CD4-positive, alpha-beta T cell treated with Interleukin-4 for 1 hour (primary cell): Measurements from ENCODE around the gene GNMT.
"Not testable (repeated sequence)": the region's sequence is repeated elsewhere in the genome, so short reads cannot be mapped to it uniquely, and the experiment has no call there.

ENCODE experiments used
- DNase-seq, 2 donors: peaks; one replicate each; pipeline ENCODE4 v3.0.0-alpha.2; 2020 to 2022

Gene GNMT

DNA sequence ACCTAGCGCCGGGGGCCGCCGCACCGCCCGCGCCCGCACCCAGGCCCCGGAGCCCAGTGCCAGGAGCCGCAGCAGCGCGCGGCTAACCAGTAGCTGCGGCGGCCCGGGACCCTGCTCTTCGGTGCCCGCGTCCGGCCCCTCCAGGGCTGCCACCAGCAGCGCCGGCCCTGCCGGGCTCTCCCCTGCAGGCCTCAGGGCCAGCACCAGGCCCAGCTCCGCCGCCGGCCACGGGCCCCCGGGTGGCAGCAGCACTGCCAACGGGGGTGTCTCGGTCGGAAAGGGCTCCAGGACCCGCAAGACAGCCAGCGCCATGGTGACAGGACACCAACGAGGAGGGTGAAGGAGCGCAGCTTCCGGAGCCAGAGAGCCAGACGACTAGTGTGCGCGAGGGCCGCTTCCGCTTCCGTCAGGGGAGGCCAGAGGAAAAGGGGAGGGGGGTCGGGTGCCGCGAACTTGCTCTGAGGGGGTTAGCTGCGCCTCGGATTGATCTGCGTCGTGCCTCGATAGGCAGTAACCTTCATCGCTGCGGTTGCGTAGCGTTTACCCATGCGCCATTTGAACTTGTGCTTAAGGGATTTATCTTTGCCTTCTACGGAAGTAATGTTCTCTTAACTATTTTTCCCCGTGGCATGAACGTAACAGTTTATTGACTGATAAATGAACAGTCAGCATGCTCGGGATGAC lies 18.4 kb downstream of the GNMT start, which contains the start of gene PEX6:
TSS of gene PEX6 (minus strand) at position 343 of the 684 bp plus-strand sequence. CDS start at position 312, 31 bp downstream.
- DNase-seq, result peak; percentile 94 to 95

DNA sequence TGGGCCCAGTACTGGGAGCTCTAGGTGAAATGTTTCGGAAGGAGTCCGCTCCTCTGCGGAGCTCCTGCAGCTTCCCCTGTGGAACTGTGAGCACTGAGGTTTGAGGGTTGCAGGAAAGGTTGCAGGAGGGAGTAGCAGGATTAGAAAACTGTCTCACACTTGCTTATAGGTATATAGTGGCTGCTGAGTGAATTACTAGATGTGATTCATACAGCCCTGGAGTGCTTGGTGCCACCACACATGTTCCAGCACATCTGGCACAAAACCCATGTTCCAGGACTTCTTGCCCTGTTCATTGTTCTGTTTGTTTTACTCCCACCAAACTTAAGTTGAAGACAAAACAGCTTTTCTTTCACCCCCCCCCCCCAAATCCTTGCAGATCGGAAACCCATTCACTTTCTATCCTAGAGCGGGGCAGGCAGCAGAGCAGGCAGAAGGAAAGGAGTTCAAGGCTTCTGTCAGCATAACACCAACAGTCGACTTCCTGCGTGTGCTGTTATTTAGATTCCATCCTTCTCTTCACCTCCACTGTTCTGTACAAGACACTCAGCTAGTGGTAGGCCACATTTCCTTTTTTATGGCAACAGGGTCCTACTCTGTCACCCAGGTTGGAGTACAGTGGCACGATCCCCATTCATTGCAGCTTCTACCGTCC lies 19.1 kb downstream of the GNMT start:
- DNase-seq, result peak in 1 of 2 donors; percentile 40

DNA sequence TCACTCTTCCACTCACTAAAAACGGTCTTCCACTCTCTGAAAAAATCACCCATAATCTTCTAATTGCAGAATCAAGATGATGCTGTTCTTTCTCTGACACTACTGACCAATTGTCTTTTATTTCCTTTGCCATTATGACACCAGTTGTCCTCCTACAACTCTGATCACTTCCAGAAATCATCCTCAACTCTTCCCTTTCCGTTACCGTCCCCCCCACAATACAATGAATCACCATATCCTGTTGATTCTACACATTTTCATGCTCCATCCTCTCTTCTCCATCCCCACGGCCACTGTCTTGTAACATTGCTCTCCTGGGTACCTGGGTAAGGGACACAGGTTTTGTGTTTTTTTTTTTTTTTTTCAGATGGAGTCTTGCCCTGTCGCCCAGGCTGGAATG lies 21.3 kb downstream of the GNMT start:
- DNase-seq, result no peak

DNA sequence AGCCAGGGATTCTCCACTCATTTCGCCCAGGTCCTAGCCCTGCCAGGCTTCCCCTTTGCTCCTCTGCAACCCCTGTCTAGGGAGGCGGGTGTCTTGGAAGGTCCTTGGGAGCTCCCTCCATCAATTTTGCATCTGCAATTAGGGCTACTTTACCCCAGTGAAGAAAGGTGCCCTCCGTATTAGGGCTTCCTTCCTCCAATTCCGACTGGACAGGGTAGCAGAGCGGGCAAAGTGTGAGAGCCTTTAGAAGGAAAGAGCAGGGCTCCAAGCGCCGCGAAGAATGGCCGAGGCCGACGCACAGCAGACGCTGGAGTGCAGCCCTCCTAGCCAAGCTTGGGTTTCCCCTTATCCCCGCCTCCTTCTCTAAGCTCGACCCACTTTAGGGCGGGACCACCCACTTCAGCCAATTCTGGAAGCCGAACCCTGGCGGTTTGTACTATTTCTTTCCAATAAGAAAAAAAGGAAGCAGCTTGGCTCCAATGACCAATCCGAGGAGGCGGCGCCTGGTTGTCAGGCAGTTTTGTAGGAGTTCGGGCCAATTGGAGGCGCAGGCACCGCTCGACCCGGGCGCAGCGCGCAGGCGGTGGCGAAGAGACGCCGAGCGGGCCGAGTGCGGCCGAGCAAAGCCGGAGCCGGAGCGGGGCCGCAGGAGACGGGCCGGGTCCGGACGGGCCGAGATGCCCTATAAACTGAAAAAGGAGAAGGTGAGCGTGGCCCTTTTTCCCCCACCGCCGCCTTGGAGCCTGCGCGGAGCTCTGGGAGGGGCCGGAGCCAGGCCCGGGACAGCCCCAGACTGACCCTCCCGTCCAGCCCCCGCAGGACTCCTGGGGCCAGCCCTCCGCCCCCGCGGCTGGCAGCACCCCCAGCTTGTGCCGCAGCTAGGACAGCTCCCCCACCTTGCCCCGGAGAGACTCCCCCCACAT lies 23.7 kb downstream of the GNMT start, which contains the start of gene PPP2R5D:
TSS of gene PPP2R5D (plus strand) at position 570 of the 923 bp plus-strand sequence. CDS start at position 678, 108 bp downstream.
- DNase-seq, result peak; percentile 98 to 99

DNA sequence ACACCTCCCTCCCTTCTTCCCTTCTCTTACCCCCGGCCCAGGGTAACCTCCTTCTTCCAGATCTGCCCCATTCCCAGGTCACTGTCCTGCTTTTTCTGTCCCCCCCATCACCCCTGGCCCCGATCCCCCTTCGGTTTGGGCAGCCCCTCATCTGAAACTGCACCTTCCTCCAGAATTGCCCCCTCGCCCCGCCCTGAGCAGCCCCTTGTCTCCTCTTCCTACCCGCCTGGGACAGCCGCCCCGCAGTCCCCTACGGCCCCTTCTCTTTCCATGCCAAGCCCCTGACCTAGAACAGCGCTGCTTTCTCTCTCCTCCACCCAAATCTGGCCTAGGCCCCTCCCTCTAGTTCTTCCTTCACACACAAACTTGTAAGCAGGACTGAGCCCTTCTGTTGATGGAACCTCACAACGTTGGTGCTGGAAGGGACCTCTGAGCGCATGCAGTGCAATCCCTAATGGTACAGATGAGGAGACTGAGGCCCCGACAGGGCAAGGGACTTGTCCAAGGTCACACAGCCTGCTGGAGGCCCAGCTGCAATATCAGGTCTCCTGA lies 24.4 kb downstream of the GNMT start:
- peak in 1 of 2 donors; percentile 26 for DNase-seq

DNA sequence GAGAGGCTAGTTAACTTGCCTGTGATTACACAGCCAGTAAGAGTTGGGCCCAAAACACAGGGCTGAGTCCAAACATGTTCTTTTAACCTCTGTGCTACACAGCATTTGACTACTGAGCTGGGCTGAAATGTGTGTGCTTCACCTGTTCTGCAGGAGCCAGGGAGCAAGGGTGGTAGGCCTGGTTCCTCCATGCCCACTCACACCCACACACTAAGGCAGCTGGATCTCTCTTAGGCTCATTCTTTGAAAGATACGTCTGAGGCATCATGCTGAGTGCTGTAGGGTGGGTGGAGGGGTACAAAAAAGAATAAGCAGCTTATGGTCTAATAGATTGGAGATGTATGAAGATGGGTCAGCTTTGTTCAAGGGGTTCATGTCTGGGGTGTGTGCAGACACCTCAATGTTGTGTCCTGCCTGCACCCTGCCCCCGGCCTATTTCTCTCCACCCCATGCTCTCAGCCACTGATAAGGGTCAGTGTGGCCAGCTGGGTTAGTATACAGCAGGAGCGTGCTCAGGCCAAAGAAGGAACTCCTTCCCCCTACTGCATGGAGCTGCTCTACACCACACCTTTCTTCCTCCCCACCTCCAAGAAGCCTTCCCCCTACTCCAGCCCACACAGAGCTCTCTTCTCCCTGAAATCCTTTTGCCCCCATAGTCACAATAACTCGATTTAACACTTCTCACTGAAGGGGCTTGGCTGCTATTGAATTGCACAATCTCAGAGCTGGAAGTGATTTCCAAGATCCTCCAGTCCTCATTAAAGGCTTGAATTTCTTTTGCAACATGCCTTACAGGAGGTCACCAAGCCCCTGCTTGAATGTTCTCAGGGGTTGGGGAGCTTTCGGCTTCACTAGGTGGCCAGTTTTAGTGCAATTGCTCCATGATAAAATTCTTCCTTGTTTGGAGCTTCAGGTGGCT lies 27.2 kb downstream of the GNMT start:
- DNase-seq, result no peak

DNA sequence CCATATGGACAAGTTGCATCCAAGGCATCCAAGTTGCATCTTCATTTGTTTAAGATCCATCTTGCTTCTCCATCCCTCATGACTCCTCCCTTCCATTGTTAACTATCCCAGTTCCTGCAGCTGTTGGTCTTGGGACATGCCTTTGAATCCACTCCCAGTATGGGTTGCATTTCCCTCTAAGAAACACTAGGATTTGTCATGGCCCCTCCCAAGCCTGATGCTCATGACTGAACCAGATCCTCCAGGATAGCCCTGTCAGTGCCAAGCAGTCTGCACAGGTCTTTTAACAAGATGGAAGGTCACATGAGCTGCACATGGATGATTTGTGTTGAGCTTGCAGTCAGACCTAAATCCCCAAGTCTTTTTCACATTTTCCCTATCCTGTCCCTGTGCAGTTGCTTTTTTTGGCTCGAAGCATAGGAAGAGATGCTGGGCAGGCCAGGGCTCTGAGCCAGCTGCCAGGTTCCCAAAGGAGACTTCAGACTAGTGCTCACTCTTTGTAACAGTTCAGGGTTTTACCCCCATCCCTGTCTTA lies 28.0 kb downstream of the GNMT start:
- no peak for DNase-seq

DNA sequence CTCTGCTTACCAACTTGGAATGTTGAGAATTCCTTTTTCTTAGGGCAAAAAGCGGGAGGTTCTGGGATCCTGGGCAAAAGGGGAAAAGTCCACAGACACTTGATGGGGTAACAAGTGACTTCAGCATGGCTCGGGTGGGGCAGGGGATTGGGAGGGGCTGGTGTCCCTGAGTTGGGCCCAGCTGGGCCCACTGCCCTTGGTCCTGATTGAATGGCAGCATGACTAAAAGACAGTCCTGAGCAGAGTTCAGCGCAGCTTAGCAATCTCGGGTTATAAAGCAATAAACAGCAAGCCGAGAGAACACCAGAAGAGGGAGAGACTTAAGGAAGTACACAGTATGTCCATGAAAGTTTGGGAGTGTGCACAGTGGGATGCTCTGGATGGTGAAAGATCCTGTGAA lies 29.4 kb downstream of the GNMT start:
- DNase-seq, result no peak

DNA sequence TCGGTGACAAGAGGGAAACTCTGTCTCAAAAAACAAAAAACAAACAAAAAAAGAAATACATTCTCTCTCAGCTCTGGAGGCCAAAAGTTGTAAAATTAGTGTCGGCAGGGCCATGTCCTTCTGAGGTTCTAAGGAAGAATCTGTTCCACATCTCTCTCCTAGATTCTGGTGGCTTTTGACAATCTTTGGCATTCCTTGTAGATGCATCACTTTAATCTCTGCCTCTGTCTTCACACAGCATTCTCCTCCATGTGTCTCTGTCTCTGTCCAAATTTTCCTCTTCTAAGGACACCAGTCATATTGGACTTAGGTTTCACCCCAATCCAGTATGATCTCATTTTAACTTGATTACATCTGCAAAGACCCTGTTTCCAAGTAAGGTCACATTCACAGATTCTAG lies 32.9 kb downstream of the GNMT start:
- no peak for DNase-seq

DNA sequence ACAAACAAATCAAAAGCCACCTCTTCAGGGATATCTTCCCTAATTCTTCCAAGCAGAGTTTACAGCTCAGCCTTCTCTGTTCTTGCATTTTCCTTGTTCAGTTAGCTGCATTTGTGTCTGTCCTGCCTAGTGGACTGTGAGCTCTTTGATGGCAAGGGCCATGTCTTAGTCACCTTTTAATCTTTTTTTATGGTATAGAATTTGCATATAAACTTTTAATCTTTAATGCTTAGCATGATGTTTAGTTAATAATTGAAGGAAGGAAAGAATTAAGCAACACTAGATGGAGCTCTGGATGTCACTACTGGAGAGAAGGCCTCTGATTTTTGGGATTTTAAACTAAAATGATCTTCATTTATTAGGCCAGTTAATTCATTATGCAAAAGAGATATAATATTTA lies 36.0 kb downstream of the GNMT start:
- DNase-seq, result no peak

DNA sequence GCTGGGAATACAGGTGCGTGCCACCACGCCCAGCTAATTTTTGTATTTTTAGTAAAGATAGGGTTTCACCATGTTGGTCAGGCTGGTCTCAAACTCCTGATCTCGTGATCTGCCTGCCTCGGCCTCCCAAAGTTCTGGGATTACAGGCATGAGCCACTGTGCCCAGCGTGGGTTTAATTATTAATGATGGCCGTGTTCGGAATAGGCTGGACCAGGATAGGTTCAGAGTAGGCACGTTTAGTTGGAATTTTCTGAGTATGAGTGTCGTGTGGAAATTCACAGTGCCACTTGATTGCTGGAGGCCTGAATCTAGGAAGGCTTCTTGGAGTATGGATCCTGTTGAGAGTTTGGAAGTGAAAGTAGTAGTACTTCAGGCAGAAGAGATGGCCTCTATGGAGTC lies 37.7 kb downstream of the GNMT start:
- DNase-seq, result not testable (repeated sequence)

DNA sequence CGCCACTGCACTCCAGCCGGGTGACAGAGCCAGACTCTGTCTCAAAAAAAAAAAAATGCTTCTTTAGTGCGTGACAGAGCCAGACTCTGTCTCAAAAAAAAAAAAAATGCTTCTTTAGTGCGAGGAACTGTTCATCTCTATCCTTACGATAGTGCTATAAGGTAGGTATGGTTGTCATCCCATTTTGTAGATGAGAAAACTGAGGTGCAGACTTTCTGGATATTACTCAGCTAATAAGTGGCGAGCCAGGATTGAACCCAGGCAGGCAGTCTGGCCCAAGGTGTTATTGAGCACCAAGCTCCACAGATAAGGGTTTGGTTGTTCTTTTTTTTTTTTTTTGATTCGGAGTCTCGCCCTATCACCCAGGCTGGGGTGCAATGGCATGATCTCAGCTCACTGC lies 41.3 kb downstream of the GNMT start:
- DNase-seq, result no peak

DNA sequence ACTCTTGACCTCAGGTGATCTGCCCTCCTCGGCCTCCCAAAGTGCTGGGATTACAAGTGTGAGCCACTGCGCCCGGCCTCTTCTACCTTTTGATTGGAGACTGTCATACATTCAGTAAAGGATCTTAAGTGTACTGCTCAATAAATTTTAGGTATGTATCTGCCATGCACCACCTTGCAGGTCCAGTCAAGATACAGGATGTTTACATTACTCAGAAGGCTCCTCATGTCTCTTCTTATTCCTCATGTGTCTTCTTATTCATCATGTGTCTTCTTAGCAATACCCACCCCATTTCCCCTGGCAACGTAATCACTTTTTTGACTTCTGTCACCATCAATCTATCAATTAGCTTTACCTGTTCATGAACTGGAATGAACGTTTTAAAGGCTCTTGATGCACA lies 45.3 kb downstream of the GNMT start:
- DNase-seq, result no peak

DNA sequence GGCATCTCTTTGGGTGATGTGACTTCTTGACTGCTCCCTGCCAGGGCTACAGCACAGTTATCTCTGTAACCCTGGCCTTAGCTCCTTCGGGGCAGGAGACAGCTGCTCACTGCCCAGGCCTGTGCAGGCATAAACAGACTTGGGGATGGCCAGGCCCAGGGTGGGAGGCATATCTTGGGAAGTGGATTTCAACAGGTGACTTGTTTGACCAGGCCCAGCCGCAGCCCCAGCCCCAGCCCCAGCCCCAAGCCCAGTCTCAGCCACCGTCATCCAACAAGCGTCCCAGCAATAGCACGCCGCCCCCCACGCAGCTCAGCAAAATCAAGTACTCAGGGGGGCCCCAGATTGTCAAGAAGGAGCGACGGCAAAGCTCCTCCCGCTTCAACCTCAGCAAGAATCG lies 45.7 kb downstream of the GNMT start:
- no peak for DNase-seq

DNA sequence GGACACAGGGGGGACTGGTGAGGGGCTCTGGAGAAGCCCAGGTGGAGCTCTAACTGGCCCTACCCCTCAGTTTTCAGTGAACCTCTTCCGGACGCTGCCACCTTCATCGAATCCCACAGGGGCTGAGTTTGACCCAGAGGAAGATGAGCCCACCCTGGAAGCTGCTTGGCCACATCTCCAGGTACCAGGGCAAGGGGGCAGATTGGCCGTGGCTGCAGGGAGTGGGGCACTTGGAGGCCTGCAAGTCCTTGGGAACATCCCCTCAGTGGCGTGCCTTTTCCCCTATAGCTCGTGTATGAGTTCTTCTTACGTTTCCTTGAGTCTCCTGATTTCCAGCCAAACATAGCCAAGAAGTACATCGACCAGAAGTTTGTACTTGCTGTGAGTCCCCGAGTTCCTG lies 46.6 kb downstream of the GNMT start:
- DNase-seq, result no peak

DNA sequence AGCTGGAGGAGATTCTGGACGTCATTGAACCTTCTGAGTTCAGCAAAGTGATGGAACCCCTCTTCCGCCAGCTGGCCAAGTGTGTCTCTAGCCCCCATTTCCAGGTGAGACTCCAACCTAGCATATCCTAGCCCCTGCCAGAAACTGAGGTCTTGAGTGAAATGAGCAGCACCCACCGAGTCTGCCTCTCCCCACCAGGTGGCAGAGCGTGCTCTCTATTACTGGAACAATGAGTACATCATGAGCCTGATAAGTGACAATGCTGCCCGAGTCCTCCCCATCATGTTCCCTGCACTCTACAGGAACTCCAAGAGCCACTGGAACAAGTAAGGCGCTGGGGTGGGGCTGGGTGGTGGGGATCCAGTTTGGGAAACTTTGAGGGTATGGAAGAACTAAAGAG lies 48.6 kb downstream of the GNMT start:
- peak; percentile 38 to 42 for DNase-seq

DNA sequence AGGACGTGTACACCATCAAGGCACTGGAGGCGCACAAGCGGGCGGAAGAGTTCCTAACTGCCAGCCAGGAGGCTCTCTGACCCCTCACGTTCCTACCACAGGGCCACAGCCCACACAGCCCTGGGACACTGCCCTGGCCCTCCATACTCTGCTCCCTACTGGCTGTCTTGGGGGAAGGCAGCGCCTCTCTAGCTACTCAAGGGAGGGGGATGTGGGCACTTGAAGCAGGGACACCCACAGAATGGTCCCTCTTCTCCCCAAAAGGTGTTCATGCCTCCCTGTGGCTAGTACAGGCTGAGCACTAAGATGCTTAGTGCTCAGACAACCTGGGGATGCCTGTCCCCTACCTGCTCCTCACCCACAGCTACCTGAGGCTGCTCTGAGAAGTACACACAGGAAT lies 50.7 kb downstream of the GNMT start:
- no peak for DNase-seq

DNA sequence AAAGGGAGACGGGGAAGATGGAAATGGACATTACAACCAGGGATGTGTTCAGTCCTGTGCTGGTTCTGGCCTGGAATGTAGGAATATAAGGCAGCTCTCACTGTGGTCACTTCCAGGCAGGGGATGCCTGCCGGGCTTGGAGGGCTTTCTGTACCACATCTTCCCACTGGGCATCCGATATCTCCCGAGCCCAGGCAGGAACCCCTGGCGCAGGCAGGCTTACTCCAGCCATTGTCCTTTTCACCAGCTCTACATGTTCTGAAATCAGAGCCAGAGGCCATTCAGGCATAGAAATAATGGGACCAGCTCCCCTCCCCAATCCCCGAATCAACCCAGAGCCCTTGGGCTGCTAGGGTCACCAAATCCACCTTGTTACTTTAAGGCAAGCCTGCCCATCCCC lies 51.8 kb downstream of the GNMT start:
- no peak for DNase-seq

DNA sequence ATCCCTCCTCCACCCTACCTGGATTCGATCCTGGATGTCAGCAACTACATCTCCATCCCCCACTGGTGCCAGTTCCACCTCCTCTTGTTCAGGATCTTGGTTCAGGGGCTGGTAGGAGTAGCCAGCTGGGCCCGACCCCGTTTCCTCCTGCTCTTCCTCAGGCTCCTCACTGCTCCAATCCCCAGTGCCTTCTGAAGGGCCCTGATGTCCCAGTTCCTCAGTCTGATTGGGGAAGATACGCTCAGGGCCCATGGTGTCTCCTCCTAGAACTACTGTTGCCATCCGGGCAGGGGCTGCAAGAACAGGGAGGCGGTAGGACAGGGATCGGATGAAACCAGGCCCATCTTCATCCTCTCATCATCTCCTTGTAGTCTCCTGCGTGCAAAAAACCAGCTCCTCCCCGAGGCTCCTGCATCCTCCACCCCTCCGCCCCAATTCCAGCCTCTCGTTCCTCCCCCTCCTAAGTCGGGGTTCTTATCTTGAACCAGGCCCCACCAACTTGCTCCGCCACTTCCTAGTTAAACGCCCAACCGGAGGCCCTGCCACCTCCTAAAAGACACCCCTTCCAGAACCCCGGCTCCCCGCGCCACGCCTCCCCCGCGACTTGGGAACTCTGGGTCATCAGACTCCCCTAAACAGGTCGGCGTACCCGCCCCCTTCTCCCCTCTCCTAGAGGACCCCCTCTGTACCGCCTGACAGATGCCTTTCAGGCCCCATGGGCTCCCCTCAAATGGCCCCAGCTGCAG lies 52.7 kb downstream of the GNMT start:
- DNase-seq, result no peak
